ENCODE measurements around the gene SLC25A24.
"Not testable (repeated sequence)": the region's sequence is repeated elsewhere in the genome, so short reads cannot be mapped to it uniquely, and the experiment has no call there.

The SLC25A24 gene

GRCh38 chr1:108188801-108189200 is 11.3 kb downstream of the SLC25A24 start:
- DNase-seq (ENCODE audit: low read depth), result no peak
- no peak for TF ChIP-seq CTCF (IDR thresholded peaks at IDR 0.05; ENCODE audit: low read length, missing control alignments)
- H3K4me3 ChIP-seq (replicated peaks; ENCODE audit: low read depth, low read length), result no peak overlapping the region

- DNase-seq (ENCODE audit: low read depth), result no peak
- no peak for TF ChIP-seq CTCF (IDR thresholded peaks at IDR 0.05; ENCODE audit: low read length, missing control alignments)
- no peak overlapping the region for H3K4me3 ChIP-seq (replicated peaks; ENCODE audit: low read depth, low read length)
Observed at GRCh38 chr1:108182959-108183700, 17.0 kb downstream of the SLC25A24 start.

- TF ChIP-seq CTCF (IDR thresholded peaks at IDR 0.05; ENCODE audit: low read length, missing control alignments), result no peak
- DNase-seq (ENCODE audit: low read depth), result no peak
Observed at GRCh38 chr1:108179018-108179417, 21.1 kb downstream of the SLC25A24 start.

GRCh38 chr1:108162409-108162808 is 37.7 kb downstream of the SLC25A24 start:
- not testable (repeated sequence) for H3K4me3 ChIP-seq (replicated peaks; ENCODE audit: low read depth, low read length); DNase-seq (ENCODE audit: low read depth)

More at GRCh38 chr1:108179018-108179417, 21.1 kb downstream of the SLC25A24 start:
- H3K4me3 ChIP-seq (replicated peaks; ENCODE audit: low read depth, low read length), result no peak overlapping the region

- not testable (repeated sequence) for DNase-seq (ENCODE audit: low read depth); H3K4me3 ChIP-seq (replicated peaks; ENCODE audit: low read depth, low read length)
Observed at GRCh38 chr1:108159951-108160350, 40.2 kb downstream of the SLC25A24 start.

GRCh38 chr1:108158893-108159453 is 41.2 kb downstream of the SLC25A24 start:
- TF ChIP-seq CTCF (IDR thresholded peaks at IDR 0.05; ENCODE audit: low read length, missing control alignments), result no peak
- no peak for DNase-seq (ENCODE audit: low read depth)
- no peak overlapping the region for H3K4me3 ChIP-seq (replicated peaks; ENCODE audit: low read depth, low read length)

GRCh38 chr1:108154314-108154713 is 45.8 kb downstream of the SLC25A24 start:
- no peak for DNase-seq (ENCODE audit: low read depth)
- H3K4me3 ChIP-seq (replicated peaks; ENCODE audit: low read depth, low read length), result no peak overlapping the region
- no peak for TF ChIP-seq CTCF (IDR thresholded peaks at IDR 0.05; ENCODE audit: low read length, missing control alignments)

GRCh38 chr1:108152782-108153222 is 47.3 kb downstream of the SLC25A24 start:
- no peak for DNase-seq (ENCODE audit: low read depth)
- no peak for TF ChIP-seq CTCF (IDR thresholded peaks at IDR 0.05; ENCODE audit: low read length, missing control alignments)
- no peak overlapping the region for H3K4me3 ChIP-seq (replicated peaks; ENCODE audit: low read depth, low read length)
